ENCODE data around the gene WWC2.

WWC2 gene

DNA sequence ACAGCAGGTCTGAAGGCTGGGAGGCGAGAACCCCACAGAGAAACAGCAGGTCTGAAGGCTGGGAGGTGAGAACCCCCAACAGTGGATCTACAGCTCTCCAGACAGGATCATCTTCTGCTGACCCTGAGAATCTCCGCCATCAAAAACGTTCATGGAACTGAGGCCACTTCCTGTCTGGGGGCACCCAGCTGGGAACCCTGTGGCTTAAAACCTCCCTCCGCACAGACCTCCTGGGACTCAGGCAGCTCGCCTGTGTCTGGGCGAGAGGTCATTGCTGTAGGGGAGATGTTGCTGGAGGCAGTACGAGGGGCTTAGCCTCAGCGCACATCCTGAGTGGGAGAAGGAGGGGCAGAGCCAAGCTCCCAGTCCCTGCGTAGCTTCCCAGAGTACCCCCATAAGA, 238.3 kb downstream of the WWC2 start:
- no peak for DNase-seq

DNA sequence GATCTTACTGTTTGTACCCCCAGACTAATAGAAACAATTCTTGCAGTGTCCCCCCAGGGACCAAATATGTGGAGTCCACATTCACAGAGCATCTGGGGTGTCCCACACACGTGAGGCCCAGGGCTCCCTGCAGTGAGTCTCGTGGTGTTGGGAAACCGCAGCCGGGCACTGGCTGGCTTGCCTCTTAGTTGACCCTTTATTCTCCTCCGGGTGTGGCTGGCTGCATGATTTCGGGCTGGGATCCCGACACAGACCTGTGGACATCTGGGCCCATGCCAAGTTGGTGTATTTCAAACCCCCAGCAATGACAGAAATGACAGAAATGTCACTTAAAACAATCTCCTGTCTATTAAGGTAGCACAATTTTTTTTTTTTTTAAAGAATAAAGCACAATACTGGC, 238.8 kb downstream of the WWC2 start:
- no peak for DNase-seq

DNA sequence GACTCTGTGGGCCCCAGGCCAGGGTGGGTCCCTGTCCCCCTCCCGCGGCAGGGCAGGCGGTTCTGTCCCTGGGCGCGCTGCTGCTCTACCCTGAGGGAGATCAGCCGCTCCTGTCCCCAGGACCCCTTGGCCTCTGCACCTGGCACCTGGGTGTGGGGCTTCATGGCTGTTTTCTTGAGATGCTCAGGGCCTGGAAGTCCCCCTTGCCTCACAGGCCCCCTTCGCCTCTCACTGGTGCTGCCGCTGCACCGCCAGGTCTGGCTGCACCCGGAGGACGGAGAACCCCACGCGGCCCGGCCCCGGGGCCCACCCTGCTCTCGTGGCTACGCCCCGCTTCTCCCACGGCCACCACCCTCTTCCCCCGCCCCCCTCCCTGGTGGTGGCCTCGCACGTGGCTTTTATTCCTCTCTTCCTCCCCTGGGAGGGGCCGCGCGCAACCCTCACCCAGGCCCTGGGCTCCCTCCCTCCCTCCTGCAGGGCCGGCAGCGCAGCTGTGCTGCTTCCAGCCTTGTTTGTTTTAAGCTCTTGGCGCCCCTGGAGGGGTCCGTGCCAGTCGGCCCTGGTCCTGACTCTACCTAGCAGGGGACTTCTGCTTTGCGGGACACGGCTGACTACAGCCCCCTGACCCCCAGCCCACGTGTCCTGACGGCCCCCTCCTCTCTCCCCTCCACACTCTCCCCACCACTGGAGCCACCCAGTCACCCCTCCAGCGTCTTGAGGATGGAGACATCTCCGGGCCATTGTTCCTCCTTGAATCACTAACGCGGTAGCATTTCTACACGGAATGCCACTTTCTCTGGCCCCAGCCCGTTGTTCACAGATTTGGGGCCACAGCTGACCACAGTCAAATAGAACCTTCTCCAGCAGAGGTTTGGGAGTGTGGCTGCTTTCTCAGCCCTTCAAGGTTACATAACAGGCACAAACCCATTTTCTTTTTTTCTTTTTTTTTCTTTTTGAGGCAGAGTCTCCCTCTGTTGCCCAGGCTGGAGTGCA, 243.8 kb downstream of the WWC2 start:
- DNase-seq = no peak

DNA sequence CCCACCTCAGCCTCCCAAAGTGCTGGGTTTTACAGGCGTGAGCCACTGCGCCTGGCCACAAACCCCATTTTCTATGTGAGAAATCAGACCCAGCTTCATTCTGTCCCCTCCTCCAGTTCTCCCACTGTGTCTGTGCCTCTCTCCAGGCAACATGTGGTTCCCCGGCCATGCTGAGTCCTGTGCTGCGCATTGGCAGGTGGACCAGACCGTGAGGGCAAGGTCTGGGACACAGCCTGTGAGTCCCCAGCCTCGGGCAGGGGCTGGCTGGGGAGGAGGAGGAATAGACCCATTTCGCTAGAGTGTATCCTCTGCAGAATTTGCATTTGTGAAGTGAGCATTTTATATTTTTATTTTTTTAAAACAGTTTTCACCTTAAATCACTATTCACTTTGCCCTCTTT, 244.7 kb downstream of the WWC2 start:
- no peak for DNase-seq

DNA sequence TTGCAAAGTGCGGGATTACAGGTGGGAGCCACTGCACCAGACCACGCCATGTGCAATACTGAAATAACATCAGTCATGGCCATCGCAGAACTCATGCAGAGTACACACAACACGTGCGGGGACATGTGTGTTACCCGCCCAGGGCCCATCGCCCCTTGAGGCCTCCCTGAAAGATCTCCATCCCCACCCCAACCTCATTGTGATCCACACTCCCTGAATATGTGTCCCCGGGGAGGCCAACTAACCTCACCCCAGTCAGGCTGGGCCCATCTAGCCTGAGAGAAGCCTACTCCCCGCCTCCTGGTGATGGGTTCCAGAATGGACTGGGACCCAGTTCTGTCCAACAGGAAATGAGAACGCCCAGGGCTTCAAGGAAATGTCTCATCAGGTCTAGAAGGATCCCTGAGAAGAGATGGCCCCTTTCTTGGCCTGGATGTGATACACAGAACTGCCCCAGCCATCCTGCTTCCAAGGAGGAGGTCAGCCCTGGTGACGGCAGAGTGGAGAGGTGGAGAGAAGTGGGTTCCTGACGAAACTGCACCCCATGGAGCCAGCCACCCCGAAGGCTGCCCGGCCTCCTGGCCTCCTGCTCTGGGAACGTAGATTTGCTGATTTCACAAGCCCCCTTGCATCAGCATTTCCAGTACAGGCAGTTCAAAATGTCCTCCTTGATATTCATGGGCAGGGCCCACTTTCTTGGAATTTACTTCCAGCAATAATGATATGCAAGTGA, 245.6 kb downstream of the WWC2 start:
- DNase-seq = no peak

DNA sequence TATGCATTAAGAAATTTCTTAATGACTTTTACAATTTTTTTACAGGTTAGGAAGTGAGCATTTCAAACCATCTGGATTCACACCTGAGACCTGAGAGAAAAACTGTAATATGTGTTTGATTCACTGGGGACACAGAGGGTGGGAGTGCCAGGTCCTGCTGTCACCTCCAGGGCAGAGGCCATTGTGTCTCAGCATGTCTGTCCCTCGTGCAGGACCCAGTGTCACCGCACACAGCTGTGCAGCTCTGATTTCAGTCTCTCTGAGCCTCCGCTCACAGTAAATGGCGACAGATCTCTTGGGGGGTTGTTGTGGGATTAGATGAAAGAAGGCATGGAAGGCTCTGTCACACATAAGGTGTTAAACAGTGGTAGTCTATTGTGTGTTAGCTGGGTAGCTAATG, 246.2 kb downstream of the WWC2 start:
- DNase-seq = no peak

DNA sequence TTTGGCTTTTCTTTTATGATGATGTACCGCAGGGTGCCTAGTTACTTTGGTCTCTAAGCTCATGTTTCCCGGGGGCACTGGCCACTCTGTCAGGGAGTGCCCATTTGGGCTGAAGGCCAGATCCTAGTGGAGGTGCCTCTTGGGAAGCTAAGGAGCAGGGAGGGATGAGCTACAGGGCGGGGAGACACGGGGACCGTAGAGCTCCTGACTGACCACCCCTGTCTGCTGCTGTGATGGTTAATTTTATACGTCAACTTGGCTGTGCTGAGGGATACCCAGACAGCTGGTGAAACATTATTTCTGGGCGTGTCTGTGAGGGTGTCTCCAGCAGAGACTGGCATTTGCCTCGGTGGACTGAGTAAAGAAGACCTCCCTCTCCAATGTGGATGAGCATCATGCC, 248.1 kb downstream of the WWC2 start:
- DNase-seq = no peak

DNA sequence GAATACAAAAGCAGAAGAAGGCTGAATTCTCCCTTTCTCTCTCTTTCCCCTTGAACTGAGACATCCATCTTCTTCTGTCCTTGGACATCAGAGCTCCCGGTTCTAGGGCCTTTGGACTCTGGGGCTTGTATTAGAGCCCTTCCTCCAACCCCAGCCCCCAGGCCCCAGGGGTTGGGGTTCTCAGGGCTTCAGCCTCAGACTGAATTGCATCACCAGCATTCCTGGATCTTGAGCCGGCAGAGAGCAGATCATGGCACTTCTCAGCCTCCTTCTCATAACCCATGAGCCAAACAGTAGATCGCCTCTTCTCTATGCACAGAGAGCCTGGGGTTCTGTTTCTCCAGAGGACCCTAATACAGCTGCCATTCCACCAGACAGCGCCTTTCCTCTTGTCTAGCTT, 248.5 kb downstream of the WWC2 start:
- no peak for DNase-seq

DNA sequence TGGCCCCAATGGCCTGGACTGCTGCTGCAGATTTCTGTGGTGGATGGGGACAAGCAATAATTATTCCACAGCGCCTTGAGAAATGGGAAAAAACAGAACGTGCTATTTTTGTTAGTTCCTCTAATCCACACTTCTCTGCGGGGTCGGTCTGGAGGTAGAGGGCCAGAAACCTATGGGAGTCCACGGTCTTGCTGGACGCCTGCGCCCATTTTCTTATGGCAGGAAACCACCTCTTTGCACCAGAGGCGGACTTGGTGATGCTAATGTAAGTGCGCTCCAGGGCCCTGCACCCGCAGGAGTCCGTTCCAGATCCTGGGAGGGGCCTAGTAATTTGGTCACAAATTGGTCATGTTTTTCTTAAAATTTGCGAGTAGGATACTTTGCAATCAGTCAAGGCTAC, 249.1 kb downstream of the WWC2 start:
- no peak for DNase-seq

DNA sequence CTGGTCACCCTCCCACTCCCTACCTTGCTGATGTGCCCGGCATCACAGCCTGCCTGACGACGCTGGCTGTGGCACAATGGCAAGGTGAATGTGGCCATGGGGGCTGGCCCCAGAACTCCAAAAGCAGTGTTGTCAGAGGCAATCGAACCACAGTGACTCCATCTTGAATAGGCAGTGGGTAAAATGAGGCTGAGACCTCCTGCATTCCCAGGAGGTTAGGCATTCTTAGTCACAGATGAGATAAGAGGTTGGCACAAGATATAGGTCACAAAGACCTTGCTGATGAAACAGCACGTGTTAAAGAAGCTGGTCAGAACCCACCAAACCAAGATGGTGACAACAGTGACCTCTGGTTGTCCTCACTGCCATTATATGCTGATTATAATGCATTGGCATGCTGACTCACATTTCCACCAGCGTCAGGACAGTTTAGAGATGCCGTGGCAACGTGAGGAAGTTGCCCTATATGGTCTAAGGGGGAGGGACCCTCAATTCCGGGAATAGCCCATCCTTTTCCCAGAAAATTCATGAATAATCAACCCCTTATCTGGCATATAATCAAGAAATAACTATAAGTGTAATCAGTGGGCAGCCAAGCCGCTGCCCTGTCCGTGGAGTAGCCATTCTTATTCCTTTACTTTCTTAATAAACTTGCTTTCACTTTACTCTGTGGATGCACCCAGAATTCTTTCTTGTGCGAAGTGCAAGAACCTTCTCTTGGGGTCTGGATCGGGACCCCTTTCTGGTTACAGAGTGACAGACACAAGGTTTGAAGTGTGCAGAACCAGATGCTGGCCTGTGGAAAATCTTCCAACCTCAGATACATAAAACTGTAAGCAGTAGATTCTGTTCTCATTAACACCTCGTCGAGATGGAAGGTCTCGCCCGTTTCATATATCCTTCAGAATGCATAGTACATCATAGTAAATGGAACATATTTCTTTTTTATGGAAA, 249.9 kb downstream of the WWC2 start:
- DNase-seq = no peak

DNA sequence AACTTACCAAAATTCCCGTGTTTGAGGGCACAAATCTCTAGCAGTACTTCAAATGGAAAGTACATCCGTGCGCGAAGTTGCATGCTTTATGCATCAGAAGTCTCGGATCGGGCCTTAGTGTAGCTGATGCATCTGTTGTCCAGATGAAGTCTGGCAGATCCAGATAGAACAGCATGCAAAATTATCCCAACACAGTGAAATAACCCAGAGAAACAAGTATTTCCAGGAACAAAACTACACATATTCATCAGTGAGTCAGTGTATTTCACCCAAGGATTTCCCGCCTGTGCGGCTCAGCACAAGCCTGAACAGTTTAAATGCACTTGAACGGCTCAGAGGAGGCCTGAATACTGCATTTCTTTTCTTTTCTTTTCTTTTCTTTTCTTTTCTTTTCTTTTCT, 250.6 kb downstream of the WWC2 start:
- no peak for DNase-seq

DNA sequence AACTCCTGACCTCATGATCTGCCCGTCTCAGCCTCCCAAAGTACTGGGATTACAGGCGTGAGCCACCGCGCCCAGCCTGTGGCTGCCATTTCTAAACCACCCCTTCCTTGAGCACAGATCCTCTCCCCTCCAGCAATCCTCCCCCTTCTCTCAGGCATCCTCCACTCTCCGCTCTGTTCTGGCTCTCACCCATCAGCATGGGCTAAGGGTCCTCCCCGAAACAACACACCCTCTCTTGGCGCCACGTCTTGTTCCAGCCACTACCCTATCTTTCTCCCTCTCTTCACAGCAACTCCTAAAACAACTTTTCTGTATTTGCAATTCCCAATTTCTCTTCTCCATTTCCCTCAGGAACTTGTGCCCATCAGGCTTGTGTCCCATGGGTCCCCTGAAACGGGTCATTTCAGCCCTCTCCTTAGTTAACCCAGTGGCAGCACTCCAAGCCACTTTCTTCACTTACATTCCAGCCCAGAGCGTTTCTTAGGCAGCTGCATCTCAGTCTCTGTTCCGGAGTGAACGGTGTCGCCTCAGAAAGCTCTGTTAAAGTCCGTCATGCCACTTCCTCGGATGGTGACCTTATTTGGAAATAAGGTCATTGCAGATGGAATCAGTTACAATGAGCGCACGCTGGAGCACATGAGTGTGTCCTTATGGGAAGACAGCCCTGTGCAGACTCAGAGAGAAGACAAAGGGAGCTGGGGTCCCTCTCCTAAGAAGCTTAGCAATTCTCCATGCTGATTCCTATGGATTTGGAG, 251.4 kb downstream of the WWC2 start:
- DNase-seq = no peak

DNA sequence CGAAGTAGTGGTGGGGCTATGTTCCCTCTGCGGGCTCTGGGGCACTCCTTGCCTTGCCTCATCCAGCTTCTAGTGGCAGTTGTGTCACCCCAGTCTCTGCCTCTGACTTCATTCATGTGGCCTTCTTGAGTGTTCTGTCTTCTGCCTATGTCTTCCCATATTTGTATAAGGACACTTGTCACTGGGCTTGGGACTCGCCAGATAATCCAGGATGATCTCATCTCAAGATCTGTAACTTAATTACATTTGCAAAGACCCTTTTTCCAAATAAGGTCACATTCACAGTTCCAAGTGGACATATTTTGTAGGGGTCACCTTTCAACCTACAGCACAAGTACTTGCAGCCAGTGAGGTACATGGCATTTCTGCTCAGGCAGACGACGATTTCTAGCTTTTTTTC, 253.5 kb downstream of the WWC2 start:
- DNase-seq = no peak

DNA sequence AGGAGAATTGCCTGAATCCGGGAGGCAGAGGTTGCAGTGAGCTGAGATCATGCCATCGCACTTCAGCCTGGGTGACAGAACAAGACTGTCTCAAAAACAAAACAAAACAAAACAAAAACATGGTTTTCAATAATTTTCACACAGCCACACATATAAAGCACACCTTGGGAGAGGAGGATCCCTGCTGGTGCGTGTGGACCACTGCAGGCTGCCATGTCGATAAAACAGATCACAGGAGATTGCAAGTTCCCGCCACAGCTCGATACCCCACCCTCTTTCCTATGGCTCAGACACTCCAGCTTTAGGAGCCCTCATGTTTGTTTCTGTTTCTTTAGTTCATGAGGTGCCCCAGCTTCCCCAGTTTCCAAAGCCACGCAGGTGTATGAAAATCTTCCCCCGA, 254.5 kb downstream of the WWC2 start:
- DNase-seq = no peak

DNA sequence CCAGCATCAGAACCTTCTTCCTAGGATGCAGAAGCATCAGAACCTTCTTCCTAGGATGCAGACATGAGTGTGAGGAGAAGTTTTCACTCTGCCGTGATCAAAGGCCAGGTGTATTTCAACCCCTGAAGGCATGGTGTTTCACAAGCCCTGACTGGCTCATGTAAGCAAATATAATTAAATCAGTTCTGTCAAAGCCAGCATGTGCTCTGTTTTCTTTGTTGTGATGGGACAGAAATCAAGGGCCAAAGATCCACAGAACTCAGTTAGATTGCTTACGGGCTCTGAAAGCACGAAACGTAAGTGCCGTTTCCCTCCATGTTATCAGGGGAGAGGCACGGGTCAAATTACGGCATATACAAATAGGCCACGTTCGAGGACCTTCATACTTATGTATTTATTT, 255.2 kb downstream of the WWC2 start:
- DNase-seq = no peak

DNA sequence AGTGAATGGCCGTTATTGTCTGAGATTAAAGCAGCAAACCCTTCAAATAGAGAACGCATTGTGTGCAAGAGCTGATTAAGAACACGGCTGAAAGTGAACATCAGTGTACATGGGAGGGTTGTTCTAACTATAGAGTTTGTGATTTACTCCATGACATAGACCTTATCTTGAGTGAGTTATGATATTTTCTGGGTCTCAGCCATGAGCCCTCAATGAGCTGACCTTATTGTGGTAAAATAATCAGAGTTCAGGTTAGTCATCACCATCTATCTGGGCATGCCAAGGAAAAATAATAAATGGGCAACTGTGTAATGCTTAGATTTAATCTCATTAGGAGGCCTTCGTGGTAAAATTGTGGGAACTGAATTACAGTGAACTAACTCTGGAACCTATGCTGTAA, 256.3 kb downstream of the WWC2 start:
- DNase-seq = no peak

DNA sequence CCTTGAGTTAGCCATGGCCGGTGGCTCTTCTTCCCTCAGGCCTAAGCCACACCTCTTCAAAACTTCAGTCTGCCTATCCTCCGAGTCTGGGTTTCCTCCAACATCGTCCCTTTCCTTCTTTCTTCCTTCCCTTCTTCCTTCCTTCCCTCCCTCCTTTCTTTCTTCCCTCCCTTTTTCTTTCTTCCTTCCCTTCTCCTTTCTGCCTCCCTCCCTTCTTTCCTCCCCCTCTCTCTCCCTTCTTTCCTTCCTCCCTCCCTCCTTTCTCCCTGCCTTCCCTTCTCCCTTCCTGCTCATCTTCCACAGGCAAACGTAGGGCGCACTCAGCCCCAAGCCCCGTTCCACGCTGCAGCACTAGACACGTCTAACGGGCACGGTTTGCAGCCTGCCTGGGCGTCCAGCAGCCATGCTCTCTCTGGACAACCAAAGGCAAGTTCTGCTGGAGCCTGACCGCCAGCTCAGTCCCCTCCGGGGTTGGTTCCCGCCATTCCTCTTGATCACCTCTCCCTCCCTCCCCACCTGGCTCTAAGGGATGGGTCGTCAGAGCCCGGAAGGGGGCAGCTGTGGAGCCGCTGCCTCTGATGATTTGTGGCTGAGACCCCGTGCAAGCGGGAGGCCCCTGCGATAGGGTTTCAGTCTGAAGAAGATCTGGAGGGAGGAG, 257.2 kb downstream of the WWC2 start:
- DNase-seq = no peak

DNA sequence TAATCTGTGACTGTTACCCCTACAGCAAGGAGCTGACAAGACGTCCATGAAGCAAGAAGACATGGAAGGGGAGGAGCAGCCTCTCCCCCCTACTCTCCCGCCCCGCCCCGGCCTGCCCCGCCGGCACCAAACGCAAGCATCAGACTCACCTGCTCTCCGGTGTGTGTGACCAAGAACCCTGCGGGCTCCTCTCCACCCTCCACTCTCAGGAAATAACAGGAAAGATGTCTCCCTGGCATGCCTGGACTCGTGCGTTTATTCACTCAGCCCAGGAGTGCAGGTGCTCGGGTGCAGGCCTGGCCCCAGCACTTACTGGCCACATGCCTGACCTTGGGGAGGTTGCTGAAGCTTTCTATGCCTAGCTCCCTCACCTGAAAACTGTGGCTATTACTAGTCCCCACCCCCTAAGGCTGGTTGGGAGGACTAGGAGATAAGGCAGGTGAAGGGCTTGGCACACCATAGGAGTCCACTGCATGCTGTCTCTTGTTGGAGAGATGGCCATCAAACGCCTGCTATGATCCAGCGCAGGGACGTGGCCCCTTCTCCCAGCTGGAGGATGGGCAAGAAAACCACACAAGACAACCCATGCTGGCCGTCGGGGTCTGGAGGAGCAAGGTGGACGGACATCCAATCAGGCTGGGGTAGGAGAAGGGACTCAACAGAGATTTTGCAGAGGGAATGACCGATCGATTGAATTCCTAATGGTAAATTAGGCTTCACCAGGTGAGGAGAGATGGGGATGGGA, 258.0 kb downstream of the WWC2 start:
- DNase-seq = no peak

DNA sequence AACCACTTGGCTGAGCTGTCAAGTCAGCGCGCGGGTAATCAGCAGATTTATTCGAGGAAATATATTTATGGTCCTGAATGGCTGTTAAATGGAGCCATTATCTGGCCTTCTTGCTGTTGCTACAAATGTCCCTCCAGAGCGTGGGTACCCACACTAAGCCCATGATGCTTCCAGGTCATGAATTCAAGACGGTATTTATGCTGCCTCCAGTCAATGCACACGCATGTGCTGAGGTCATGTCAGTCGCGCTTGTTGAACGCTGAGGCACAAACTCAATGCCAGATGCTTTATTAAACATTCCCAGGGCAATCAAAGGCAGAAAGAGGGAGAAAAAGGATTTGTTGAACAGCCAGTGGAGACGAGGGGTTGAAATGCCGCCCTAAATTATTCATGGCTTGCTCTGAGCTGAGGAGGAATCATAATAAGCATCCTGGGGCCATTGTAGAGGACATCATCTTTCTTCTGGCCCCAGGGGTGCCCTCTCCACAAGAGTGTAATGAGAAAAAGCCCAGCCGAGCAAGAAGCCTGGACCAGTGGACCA, 259.2 kb downstream of the WWC2 start:
- no peak for DNase-seq

DNA sequence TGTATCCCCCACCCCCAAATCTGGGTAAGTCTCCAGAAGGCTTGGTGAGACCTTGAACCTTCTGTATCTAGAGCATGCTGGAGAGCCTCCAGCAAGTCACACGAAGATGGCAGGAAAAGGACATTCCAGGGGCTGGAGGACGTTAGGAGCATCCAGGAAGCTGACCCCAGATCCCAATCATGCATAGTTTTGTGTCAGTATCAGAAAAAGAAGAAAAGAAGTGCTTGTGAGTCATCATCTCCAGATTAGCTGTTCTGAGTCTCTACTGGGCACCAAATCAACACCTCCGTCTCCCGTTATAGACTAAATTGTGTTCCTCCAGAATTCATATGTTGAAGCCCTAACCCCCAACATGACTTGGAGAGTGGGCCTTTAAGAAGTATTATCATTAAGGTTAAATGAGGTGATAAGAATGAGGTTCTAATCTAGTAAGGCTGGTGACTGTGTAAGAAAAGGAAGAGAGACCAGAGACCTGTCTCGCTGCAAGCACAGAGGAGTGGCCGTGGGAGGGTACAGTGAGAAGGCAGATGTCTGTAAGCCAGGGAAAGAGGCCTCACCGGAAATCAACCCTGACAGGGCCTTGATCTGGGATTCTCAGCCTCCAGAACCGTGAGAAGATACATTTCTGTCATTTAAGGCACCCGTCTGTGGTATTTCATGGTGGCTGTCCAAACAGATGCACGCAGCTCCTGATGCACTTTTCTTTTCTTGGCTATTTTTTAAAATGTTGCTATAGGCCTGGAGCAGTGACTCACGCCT, 261.3 kb downstream of the WWC2 start:
- no peak for DNase-seq
